Measurements from ENCODE around the gene FBXL3.

- TF ChIP-seq, protein P1, sequence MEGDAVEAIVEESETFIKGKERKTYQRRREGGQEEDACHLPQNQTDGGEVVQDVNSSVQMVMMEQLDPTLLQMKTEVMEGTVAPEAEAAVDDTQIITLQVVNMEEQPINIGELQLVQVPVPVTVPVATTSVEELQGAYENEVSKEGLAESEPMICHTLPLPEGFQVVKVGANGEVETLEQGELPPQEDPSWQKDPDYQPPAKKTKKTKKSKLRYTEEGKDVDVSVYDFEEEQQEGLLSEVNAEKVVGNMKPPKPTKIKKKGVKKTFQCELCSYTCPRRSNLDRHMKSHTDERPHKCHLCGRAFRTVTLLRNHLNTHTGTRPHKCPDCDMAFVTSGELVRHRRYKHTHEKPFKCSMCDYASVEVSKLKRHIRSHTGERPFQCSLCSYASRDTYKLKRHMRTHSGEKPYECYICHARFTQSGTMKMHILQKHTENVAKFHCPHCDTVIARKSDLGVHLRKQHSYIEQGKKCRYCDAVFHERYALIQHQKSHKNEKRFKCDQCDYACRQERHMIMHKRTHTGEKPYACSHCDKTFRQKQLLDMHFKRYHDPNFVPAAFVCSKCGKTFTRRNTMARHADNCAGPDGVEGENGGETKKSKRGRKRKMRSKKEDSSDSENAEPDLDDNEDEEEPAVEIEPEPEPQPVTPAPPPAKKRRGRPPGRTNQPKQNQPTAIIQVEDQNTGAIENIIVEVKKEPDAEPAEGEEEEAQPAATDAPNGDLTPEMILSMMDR (IDR thresholded peaks at IDR 0.05; ENCODE audit: insufficient read depth, low read depth, low read length): no peak
- no peak for TF ChIP-seq EZH2 (IDR thresholded peaks at IDR 0.05; ENCODE audit: insufficient read depth, low read length)
These were observed 7.2 kb downstream of the FBXL3 start for GRCh38 chr13:77019756-77020155.
